Cardiac muscle cell (in vitro differentiated cells and primary cell): ENCODE measurements around the gene LRFN2. TPM values are rescaled to one million over a fixed set of nuclear protein-coding genes. Genes with fewer than 3 reads are reported as not detected.

Experiments
- DNase-seq, 2 donors: peaks; one replicate each; pipeline versions ENCODE4 v3.0.0 to v3.0.0-alpha.2; 2010 to 2017; ENCODE audit warnings: low read depth in 1 of 2, low spot score in 1 of 2
- H3K27ac ChIP-seq: fragments of 200-600 bp; sonication (generic); 2 replicates; pipeline ENCODE4 v1.5.1; 2016
- H3K27me3 ChIP-seq: fragments of 200-600 bp; sonication (generic); 2 replicates; pipeline ENCODE4 v1.6.0; 2016; ENCODE audit warnings: control low read depth
- H3K36me3 ChIP-seq: fragments of 200-600 bp; sonication (generic); 2 replicates; pipeline ENCODE4 v1.5.1; 2016; ENCODE audit warnings: control low read depth
- H3K4me1 ChIP-seq: fragments of 200-600 bp; sonication (generic); 2 replicates; pipeline ENCODE4 v1.8.1; 2017; ENCODE audit warnings: low read depth, mild to moderate bottlenecking, mixed run types
- H3K4me3 ChIP-seq: fragments of 200-600 bp; sonication (generic); 2 replicates; pipeline ENCODE4 v1.5.1; 2016; ENCODE audit warnings: mild to moderate bottlenecking
- H3K9me3 ChIP-seq: fragments of 200-600 bp; sonication (generic); 2 replicates; pipeline ENCODE4 v1.5.1; 2017; ENCODE audit warnings: low read depth, mild to moderate bottlenecking, control low read depth
- CTCF ChIP-seq: IDR thresholded peaks from 2 replicates; pipeline ENCODE4 v1.5.1; 2012; ENCODE audit warnings: low read depth, mild to moderate bottlenecking, low read length
- polyA plus RNA-seq: library from polyadenylated mRNA; unstranded; fragments of >200 nt; fragmentation: Nextera tagmentation; extraction: Ambion mirVana; gene quantifications from 2 replicates; pipeline ENCODE4 v1.2.1, GENCODE V29; 2016
- total RNA-seq: library from RNA; depleted of rRNA; stranded (reverse); fragments of >200 nt; gene quantifications from 2 replicates; pipeline ENCODE4 v1.2.3, GENCODE V29; 2016

LRFN2 gene
- total and polyA plus RNA-seq, 2 experiments from 2014 or later = 0.15 TPM; not detected in 1

GRCh38 chr6:40414617-40415016 is 172.5 kb downstream of the LRFN2 start:
- Histone ChIP-seq H3K4me3 (no peak overlapping the region), H3K9me3 (no peaks in the 10 kb centered on the region), H3K36me3 (no peaks in the 10 kb centered on the region), H3K27me3 (peaks cover 24% of the 10 kb centered on the region), H3K27ac (no peak overlapping the region), H3K4me1 (no peaks in the 10 kb centered on the region)
- no peak for DNase-seq
- TF ChIP-seq CTCF = no peak

GRCh38 chr6:40413239-40413638 is 173.9 kb downstream of the LRFN2 start:
- Histone ChIP-seq H3K27me3 (peaks cover 11% of the 10 kb centered on the region), H3K36me3 (no peaks in the 10 kb centered on the region), H3K9me3 (no peaks in the 10 kb centered on the region), H3K27ac (no peak overlapping the region), H3K4me1 (no peaks in the 10 kb centered on the region), H3K4me3 (no peak overlapping the region)
- no peak for TF ChIP-seq CTCF
- DNase-seq = no peak

GRCh38 chr6:40411881-40412280 is 175.3 kb downstream of the LRFN2 start:
- Histone ChIP-seq H3K27ac (no peak overlapping the region), H3K9me3 (no peaks in the 10 kb centered on the region), H3K4me3 (no peak overlapping the region), H3K27me3 (peaks cover 3% of the 10 kb centered on the region), H3K36me3 (no peaks in the 10 kb centered on the region), H3K4me1 (no peaks in the 10 kb centered on the region)
- no peak for TF ChIP-seq CTCF
- no peak for DNase-seq

GRCh38 chr6:40410821-40411220 is 176.3 kb downstream of the LRFN2 start:
- no peak for DNase-seq
- TF ChIP-seq CTCF = no peak
- H3K27me3 ChIP-seq = no peaks in the 10 kb centered on the region
- H3K4me3 ChIP-seq = no peak overlapping the region
- H3K27ac ChIP-seq = no peak overlapping the region
- H3K4me1 ChIP-seq = no peaks in the 10 kb centered on the region
- no peaks in the 10 kb centered on the region for H3K9me3 ChIP-seq
- H3K36me3 ChIP-seq = no peaks in the 10 kb centered on the region

GRCh38 chr6:40409716-40410397 is 177.3 kb downstream of the LRFN2 start:
- Histone ChIP-seq H3K27ac (no peak overlapping the region), H3K4me3 (no peak overlapping the region), H3K4me1 (no peaks in the 10 kb centered on the region), H3K9me3 (no peaks in the 10 kb centered on the region), H3K36me3 (no peaks in the 10 kb centered on the region), H3K27me3 (no peaks in the 10 kb centered on the region)
- no peak for TF ChIP-seq CTCF
- DNase-seq = no peak
